Upper lobe of left lung (tissue), 6 donors: ENCODE data around the gene CHD5. TPM values are rescaled to one million over a fixed set of nuclear protein-coding genes. Genes with fewer than 3 reads are reported as not detected.

Experiments used
- ATAC-seq, 2 donors: fragments of 200-7000 bp; cut with Tn5 transposase; one replicate each; pipeline ENCODE4 v1.9.1; 2022; ENCODE audit warnings: mild to moderate bottlenecking in 2 of 2, moderate library complexity in 2 of 2; ENCODE audit not compliant: low FRiP score in 2 of 2
- DNase-seq, 2 donors: peaks; one replicate each; pipeline ENCODE4 v3.0.0-alpha.2; 2019 to 2020
- H3K27ac ChIP-seq, 4 donors: fragments of 200-600 bp; sonication (generic); one replicate each; pipeline ENCODE4 v1.5.1; 2016 to 2019
- H3K27me3 ChIP-seq, 4 donors: fragments of 200-600 bp; sonication (generic); one replicate each; pipeline ENCODE4 v1.5.1; 2017 to 2019
- H3K36me3 ChIP-seq, 4 donors: fragments of 200-600 bp; sonication (generic); one replicate each; pipeline ENCODE4 v1.5.1; 2016 to 2019
- H3K4me1 ChIP-seq, 4 donors: fragments of 200-600 bp; sonication (generic); one replicate each; pipeline ENCODE4 v1.5.1; 2018 to 2019
- H3K4me3 ChIP-seq, 4 donors: fragments of 200-600 bp; sonication (generic); one replicate each; pipeline ENCODE4 v1.5.1; 2017 to 2019; ENCODE audit warnings: mild to moderate bottlenecking in 2 of 4, moderate library complexity in 1 of 4
- H3K9me3 ChIP-seq, 4 donors: fragments of 200-600 bp; sonication (generic); one replicate each; pipeline ENCODE4 v1.5.1; 2018 to 2019
- CTCF ChIP-seq, 6 experiments: fragments of 450-650 bp in 4 of 6; fragments of 200-600 bp in 2 of 6; sonication (generic) in 2 of 6; IDR thresholded peaks; one replicate each; pipeline ENCODE4 v1.5.1; 2016 to 2019; ENCODE audit warnings: antibody characterized with exemption in 6 of 6
- EP300 ChIP-seq, 4 donors: sonication (generic); formaldehyde crosslinking; IDR thresholded peaks; one replicate each; pipeline ENCODE4 v1.5.1; 2017; ENCODE audit warnings: antibody characterized with exemption in 4 of 4, control low read depth in 2 of 4
- POLR2A ChIP-seq, 4 donors: fragments of 450-650 bp; IDR thresholded peaks; one replicate each; pipeline ENCODE4 v1.5.1; 2016 to 2017; ENCODE audit warnings: antibody characterized with exemption in 4 of 4, mild to moderate bottlenecking in 2 of 4
- POLR2AphosphoS5 ChIP-seq, 2 donors: sonication (generic); formaldehyde crosslinking; IDR thresholded peaks; one replicate each; pipeline ENCODE4 v1.5.1; 2017; ENCODE audit warnings: antibody characterized with exemption in 2 of 2
- WGBS, 2 donors: methylation state at CpG; one replicate each; pipeline ENCODE4 v1.1.5; 2017 to 2018; 5-methylcytosine and 5-hydroxymethylcytosine counted together
- total RNA-seq, 6 donors: library from RNA; depleted of rRNA in 4 of 6; stranded (reverse); fragments of >200 nt in 4 of 6; gene quantifications; one replicate each; pipeline versions ENCODE4 v1.1.0 to v1.2.1, GENCODE V29; 2016 to 2021
- donor health status: DM: no; HTN: no; CAD: no; lungs with moderate emphysema.
- donor health status: DM: no; HTN: yes; CAD: no; lungs with severe emphysema.

The CHD5 gene
- total RNA-seq, 6 donors from 2014 or later: 0.14 to 1.3 (median 0.25) TPM

GRCh38 chr1:6083385-6083784 is 96.7 kb downstream of the CHD5 start:
- H3K27ac ChIP-seq: no peak overlapping the region

GRCh38 chr1:6082430-6082971 is 97.6 kb downstream of the CHD5 start:
- no peaks in the 10 kb centered on the region for H3K9me3 ChIP-seq
- H3K27ac ChIP-seq: no peak overlapping the region
- ATAC-seq (peak in 1 of 2 donors; percentile 73), DNase-seq (peak in 1 of 2 donors; percentile 80)
- 73 to 76% methylated on average over 6 to 10 of the region's 10 CpGs for WGBS, 2 donors
- no peak for TF ChIP-seq EP300 (IDR thresholded peaks at IDR 0.05)
- no peak for TF ChIP-seq POLR2AphosphoS5 (IDR thresholded peaks at IDR 0.05)
- TF ChIP-seq CTCF (IDR thresholded peaks at IDR 0.05): peak in 1 of 6 experiments; percentile 27
- no peak for TF ChIP-seq POLR2A (IDR thresholded peaks at IDR 0.05)
- no peaks in the 10 kb centered on the region for H3K27me3 ChIP-seq
- no peaks in the 10 kb centered on the region for H3K4me1 ChIP-seq
- no peak overlapping the region for H3K4me3 ChIP-seq
- H3K36me3 ChIP-seq: peaks cover 0 to 11% (median 2%) of the 10 kb centered on the region in 4 donors

More at GRCh38 chr1:6083385-6083784, 96.7 kb downstream of the CHD5 start:
- peak in 1 of 2 donors; percentile 3 for ATAC-seq
- TF ChIP-seq EP300 (IDR thresholded peaks at IDR 0.05) (no peak), POLR2AphosphoS5 (IDR thresholded peaks at IDR 0.05) (no peak), CTCF (IDR thresholded peaks at IDR 0.05) (no peak), POLR2A (IDR thresholded peaks at IDR 0.05) (no peak)
- Histone ChIP-seq H3K36me3 (peaks cover 0 to 11% (median 2%) of the 10 kb centered on the region in 4 donors), H3K4me3 (no peak overlapping the region), H3K9me3 (no peaks in the 10 kb centered on the region), H3K4me1 (no peaks in the 10 kb centered on the region), H3K27me3 (no peaks in the 10 kb centered on the region)
- WGBS, 2 donors: 70 to 83% methylated on average over 2 to 18 of the region's 18 CpGs
- peak in 1 of 2 donors; percentile 69 for DNase-seq

DNA sequence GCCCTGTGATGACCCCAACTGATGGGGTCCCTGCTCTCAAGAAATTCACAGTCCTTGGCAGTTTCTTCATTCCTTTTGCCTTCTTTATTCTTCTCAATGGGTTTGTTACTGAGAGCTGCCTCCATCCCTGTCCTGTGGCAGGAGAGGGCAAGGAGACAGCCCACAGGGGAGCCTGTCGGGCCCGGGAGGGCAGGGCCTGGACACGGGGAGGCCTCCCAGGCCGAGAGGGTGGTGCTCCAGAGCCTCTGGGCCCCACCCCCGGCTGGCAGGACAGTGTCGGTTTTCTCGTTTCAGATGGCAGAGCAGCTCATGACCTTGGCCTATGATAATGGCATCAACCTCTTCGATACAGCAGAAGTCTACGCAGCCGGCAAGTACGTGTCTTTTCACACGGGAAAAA is 98.2 kb downstream of the CHD5 start:
- H3K9me3 ChIP-seq: no peaks in the 10 kb centered on the region
- H3K27me3 ChIP-seq: no peaks in the 10 kb centered on the region
- no peak overlapping the region for H3K4me3 ChIP-seq
- 76 to 82% methylated on average over 6 to 12 of the region's 12 CpGs for WGBS, 2 donors
- H3K36me3 ChIP-seq: peaks cover 0 to 11% (median 2%) of the 10 kb centered on the region in 4 donors
- H3K27ac ChIP-seq: no peak overlapping the region
- DNase-seq: peak in 1 of 2 donors; percentile 57
- ATAC-seq: no peak
- TF ChIP-seq POLR2A (IDR thresholded peaks at IDR 0.05) (no peak), CTCF (IDR thresholded peaks at IDR 0.05) (no peak), POLR2AphosphoS5 (IDR thresholded peaks at IDR 0.05) (no peak), EP300 (IDR thresholded peaks at IDR 0.05) (no peak)
- no peaks in the 10 kb centered on the region for H3K4me1 ChIP-seq

GRCh38 chr1:6080469-6080868 is 99.7 kb downstream of the CHD5 start:
- ATAC-seq (no peak), DNase-seq (no peak)
- TF ChIP-seq EP300 (IDR thresholded peaks at IDR 0.05) (no peak), POLR2AphosphoS5 (IDR thresholded peaks at IDR 0.05) (no peak), CTCF (IDR thresholded peaks at IDR 0.05) (peak in 1 of 6 experiments; percentile 11), POLR2A (IDR thresholded peaks at IDR 0.05) (no peak)
- H3K4me3 ChIP-seq: no peak overlapping the region
- peaks cover 0 to 11% (median 2%) of the 10 kb centered on the region in 4 donors for H3K36me3 ChIP-seq
- WGBS, 2 donors: 38 to 54% methylated on average over 6 to 12 of the region's 12 CpGs
- no peaks in the 10 kb centered on the region for H3K4me1 ChIP-seq
- no peaks in the 10 kb centered on the region for H3K27me3 ChIP-seq
- H3K9me3 ChIP-seq: no peaks in the 10 kb centered on the region
- H3K27ac ChIP-seq: no peak overlapping the region

- no peak overlapping the region for H3K27ac ChIP-seq
- peaks cover 0 to 18% (median 4%) of the 10 kb centered on the region in 4 donors for H3K36me3 ChIP-seq
- no peak overlapping the region for H3K4me3 ChIP-seq
- H3K4me1 ChIP-seq: no peaks in the 10 kb centered on the region
- no peaks in the 10 kb centered on the region for H3K9me3 ChIP-seq
- WGBS, 2 donors: 89 to 95% methylated on average over 14 to 16 of the region's 16 CpGs
- ATAC-seq (no peak), DNase-seq (no peak)
- H3K27me3 ChIP-seq: no peaks in the 10 kb centered on the region
- TF ChIP-seq EP300 (IDR thresholded peaks at IDR 0.05): no peak
These were observed 102.2 kb downstream of the CHD5 start for GRCh38 chr1:6077919-6078318.
